ENCODE data around the gene MCF2.

DNA sequence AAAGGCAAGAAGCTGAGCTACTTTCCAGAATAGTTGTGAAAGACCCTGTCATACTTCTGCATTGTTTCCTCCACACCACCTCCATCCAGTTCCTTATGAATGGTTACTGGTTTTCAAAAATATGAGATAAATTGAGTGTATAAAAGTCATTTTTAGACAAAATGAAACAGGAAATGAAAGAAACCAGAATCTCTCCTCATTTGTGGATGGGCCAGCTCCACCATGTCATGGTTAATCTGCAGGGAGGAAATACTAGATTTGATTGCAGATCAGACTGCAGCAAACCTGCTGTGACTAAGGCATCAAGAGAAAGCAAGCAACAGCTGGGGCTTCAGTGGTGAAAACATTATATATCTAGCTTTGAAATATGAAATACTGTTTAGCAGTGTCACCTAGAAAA, 153.6 kb downstream of the MCF2 start:
- TF ChIP-seq EZH2phosphoT487 (IDR thresholded peaks at IDR 0.05; ENCODE audit: borderline replicate concordance, low read depth): no peak
- TF ChIP-seq, protein P1, sequence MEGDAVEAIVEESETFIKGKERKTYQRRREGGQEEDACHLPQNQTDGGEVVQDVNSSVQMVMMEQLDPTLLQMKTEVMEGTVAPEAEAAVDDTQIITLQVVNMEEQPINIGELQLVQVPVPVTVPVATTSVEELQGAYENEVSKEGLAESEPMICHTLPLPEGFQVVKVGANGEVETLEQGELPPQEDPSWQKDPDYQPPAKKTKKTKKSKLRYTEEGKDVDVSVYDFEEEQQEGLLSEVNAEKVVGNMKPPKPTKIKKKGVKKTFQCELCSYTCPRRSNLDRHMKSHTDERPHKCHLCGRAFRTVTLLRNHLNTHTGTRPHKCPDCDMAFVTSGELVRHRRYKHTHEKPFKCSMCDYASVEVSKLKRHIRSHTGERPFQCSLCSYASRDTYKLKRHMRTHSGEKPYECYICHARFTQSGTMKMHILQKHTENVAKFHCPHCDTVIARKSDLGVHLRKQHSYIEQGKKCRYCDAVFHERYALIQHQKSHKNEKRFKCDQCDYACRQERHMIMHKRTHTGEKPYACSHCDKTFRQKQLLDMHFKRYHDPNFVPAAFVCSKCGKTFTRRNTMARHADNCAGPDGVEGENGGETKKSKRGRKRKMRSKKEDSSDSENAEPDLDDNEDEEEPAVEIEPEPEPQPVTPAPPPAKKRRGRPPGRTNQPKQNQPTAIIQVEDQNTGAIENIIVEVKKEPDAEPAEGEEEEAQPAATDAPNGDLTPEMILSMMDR (IDR thresholded peaks at IDR 0.05): no peak
- TF ChIP-seq RCOR1 (IDR thresholded peaks at IDR 0.05; ENCODE audit: low read length): no peak
- no peak for TF ChIP-seq YY1 (IDR thresholded peaks at IDR 0.05; ENCODE audit: low read depth)
